ENCODE data around the gene NEDD4L.

GRCh38 chr18:58140387-58141325, 96.6 kb downstream of the NEDD4L start:
- TF ChIP-seq ZNF274 (IDR thresholded peaks at IDR 0.05; ENCODE audit: low read depth, low read length) (no peak), YY1 (IDR thresholded peaks at IDR 0.05; ENCODE audit: insufficient read depth, insufficient read length) (no peak), SUZ12 (IDR thresholded peaks at IDR 0.05; ENCODE audit: extremely low read depth, insufficient read depth, insufficient read length) (no peak)

All from NT2/D1 (cell line).